ENCODE data around the gene ZACN. TPM values are rescaled to one million over a fixed set of nuclear protein-coding genes. Genes with fewer than 3 reads are reported as not detected.

Gene ZACN
- total and polyA plus RNA-seq, 2 donors (not counting 3 experiments of a cell fraction or from before 2014, with no cell fraction given), result 0.18 TPM; not detected in 1

DNA sequence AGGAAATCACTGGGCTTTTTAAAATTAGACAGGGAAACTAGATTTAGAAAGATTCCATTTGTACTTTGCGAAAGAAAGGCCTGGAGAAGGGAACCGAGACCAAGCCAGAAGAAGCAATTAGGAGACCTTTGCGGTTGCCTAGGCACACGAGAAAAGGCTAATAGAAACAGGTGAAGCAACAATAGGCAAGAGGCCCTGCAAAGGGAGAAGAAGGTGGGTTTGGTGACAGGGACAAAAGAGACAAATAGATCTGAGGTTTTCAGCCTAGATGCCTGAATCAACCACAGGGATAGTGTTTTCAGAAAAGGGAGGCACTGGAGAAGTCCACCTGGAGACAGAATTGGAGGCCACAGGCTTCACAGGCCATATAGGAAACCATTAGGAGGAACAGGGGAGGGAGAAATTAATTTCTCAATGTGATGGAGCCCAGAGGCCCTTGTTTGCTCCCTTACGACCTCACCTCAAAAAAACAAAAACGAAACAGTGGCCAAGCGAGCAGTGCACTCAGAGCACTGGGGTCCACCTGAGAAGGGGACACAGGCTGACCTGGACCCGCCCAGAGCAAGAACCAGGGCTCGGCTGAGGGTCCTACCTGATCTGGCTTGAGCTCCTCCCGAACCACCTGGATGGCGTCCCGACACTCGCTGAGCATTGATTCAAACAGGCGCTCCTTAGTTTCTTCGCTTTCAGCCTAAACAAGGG is 29.0 kb upstream of the ZACN start:
- DNase-seq (ENCODE audit: low read depth, low spot score) (no peak), FAIRE-seq (no peak)
- no peaks in the 10 kb centered on the region for H3K9me1 ChIP-seq (replicated peaks; ENCODE audit: control insufficient read depth, extremely low read depth, insufficient read depth, low read length)
- no peak overlapping the region for H3K27ac ChIP-seq (ENCODE audit: insufficient read depth, low read depth, low read length)
- no peaks in the 10 kb centered on the region for H3K27me3 ChIP-seq (ENCODE audit: control insufficient read depth in 2 of 2, insufficient read depth in 2 of 2, low read length in 2 of 2)
- BruUV-seq (replicated peaks), result no TSS peak
- H3K79me2 ChIP-seq (ENCODE audit: control insufficient read depth, insufficient read depth, low read length), result peaks cover 20% of the 10 kb centered on the region
- TF ChIP-seq POLR2AphosphoS5 (IDR thresholded peaks at IDR 0.05; ENCODE audit: insufficient read depth, low read depth, low read length) (no peak), FOS (IDR thresholded peaks at IDR 0.05; ENCODE audit: borderline replicate concordance, insufficient read depth, low read length) (no peak), MYC (IDR thresholded peaks at IDR 0.05; ENCODE audit: low read depth, low read length) (no peak)
- TF ChIP-seq, protein P1, sequence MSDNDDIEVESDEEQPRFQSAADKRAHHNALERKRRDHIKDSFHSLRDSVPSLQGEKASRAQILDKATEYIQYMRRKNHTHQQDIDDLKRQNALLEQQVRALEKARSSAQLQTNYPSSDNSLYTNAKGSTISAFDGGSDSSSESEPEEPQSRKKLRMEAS (IDR thresholded peaks at IDR 0.05; ENCODE audit: insufficient read depth, insufficient read length), result no peak
- TF ChIP-seq, protein P2, sequence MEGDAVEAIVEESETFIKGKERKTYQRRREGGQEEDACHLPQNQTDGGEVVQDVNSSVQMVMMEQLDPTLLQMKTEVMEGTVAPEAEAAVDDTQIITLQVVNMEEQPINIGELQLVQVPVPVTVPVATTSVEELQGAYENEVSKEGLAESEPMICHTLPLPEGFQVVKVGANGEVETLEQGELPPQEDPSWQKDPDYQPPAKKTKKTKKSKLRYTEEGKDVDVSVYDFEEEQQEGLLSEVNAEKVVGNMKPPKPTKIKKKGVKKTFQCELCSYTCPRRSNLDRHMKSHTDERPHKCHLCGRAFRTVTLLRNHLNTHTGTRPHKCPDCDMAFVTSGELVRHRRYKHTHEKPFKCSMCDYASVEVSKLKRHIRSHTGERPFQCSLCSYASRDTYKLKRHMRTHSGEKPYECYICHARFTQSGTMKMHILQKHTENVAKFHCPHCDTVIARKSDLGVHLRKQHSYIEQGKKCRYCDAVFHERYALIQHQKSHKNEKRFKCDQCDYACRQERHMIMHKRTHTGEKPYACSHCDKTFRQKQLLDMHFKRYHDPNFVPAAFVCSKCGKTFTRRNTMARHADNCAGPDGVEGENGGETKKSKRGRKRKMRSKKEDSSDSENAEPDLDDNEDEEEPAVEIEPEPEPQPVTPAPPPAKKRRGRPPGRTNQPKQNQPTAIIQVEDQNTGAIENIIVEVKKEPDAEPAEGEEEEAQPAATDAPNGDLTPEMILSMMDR (IDR thresholded peaks at IDR 0.05; ENCODE audit: extremely low read depth in 1 of 2, insufficient read depth in 1 of 2, low read depth in 1 of 2, low read length in 2 of 2), result no peak
- intact Hi-C loops (cut with micrococcal nuclease), result no loop called here
- no peaks in the 10 kb centered on the region for H3K9me3 ChIP-seq (replicated peaks; ENCODE audit: control insufficient read depth, insufficient read depth, low read length)
- H3K4me1 ChIP-seq (ENCODE audit: control insufficient read depth, extremely low read depth, insufficient read depth, low read length), result peaks cover 18% of the 10 kb centered on the region
- CTCF ChIA-PET, result interaction anchor here (1.1 to 1.7 kb wide), 4 partner anchors 13 to 36 kb away, joined by 3 to 4 read pairs (median 3); no protein-coding TSS in a partner anchor
- dilution Hi-C loops (cut with MboI; ENCODE audit: extremely low pct_ligation_motif_present, low sequenced_read_pairs), result no loop called here
- no peak overlapping the region for H3K4me3 ChIP-seq (replicated peaks in 1 of 3; ENCODE audit: insufficient read depth in 1 of 3, low read depth in 1 of 3, low read length in 3 of 3)
- no peak overlapping the region for H3K9ac ChIP-seq (replicated peaks; ENCODE audit: extremely low read depth, insufficient read depth, low read length)
- POLR2A ChIA-PET, result no interaction called here
- H3K36me3 ChIP-seq (ENCODE audit: control insufficient read depth in 2 of 2, extremely low read depth in 1 of 2, insufficient read depth in 2 of 2, low read length in 2 of 2), result peaks cover 16 to 34% of the 10 kb centered on the region in 2 experiments
- no peak overlapping the region for H2AFZ ChIP-seq (ENCODE audit: low read depth, low read length)
- no peaks in the 10 kb centered on the region for H4K20me1 ChIP-seq (replicated peaks; ENCODE audit: control insufficient read depth, extremely low read depth, insufficient read depth, low read length)
- no peak overlapping the region for H3K4me2 ChIP-seq (ENCODE audit: insufficient read depth, low read length)

All from endothelial cell of umbilical vein (primary cell).